GM21526 (cell line): Measurements from ENCODE around the gene ZBTB4.
"Not testable (repeated sequence)": the region's sequence is repeated elsewhere in the genome, so short reads cannot be mapped to it uniquely, and the experiment has no call there.

Source experiments
- ATAC-seq: cut with Tn5 transposase; IDR thresholded peaks from one replicate; pipeline ENCODE4 v1.9.1; 2021; ENCODE audit warnings: moderate library complexity; ENCODE audit not compliant: unreplicated experiment, low FRiP score

Gene ZBTB4

GRCh38 chr17:7471729-7472128 lies 7.7 kb downstream of the ZBTB4 start:
- no peak for ATAC-seq

GRCh38 chr17:7470457-7470973 lies 8.9 kb downstream of the ZBTB4 start:
- not testable (repeated sequence) for ATAC-seq

- ATAC-seq, result not testable (repeated sequence)
These were observed 9.6 kb downstream of the ZBTB4 start for GRCh38 chr17:7469843-7470242.

- no peak for ATAC-seq
These were observed 10.5 kb downstream of the ZBTB4 start for GRCh38 chr17:7468804-7469389.

GRCh38 chr17:7468290-7468689 lies 11.1 kb downstream of the ZBTB4 start:
- no peak for ATAC-seq

- no peak for ATAC-seq
These were observed 11.9 kb downstream of the ZBTB4 start for GRCh38 chr17:7467498-7467897.

- no peak for ATAC-seq
These were observed 12.6 kb downstream of the ZBTB4 start for GRCh38 chr17:7466639-7467341.

GRCh38 chr17:7466318-7466638 lies 13.2 kb downstream of the ZBTB4 start:
- ATAC-seq, result no peak

GRCh38 chr17:7465597-7466275 lies 13.7 kb downstream of the ZBTB4 start:
- ATAC-seq, result no peak

GRCh38 chr17:7464081-7464480 lies 15.3 kb downstream of the ZBTB4 start:
- ATAC-seq, result no peak

- ATAC-seq, result no peak
These were observed 16.0 kb downstream of the ZBTB4 start for GRCh38 chr17:7463372-7463846.

- ATAC-seq, result no peak
These were observed 16.7 kb downstream of the ZBTB4 start for GRCh38 chr17:7462474-7463371.

GRCh38 chr17:7460850-7461660 lies 18.4 kb downstream of the ZBTB4 start:
- ATAC-seq, result no peak

GRCh38 chr17:7459961-7460545 lies 19.4 kb downstream of the ZBTB4 start:
- ATAC-seq, result no peak

GRCh38 chr17:7448461-7448860 lies 31.0 kb downstream of the ZBTB4 start:
- ATAC-seq, result no peak

GRCh38 chr17:7445619-7445968 lies 33.8 kb downstream of the ZBTB4 start:
- no peak for ATAC-seq

- no peak for ATAC-seq
These were observed 34.5 kb downstream of the ZBTB4 start, which contains the start of gene CHRNB1 for GRCh38 chr17:7444682-7445618. Gene CHRNB1 (plus strand): TSS chr17:7445061. CDS start chr17:7445128, 67 bp downstream.
